GM23338 (cell line): ENCODE results near the gene LPGAT1. TPM values are rescaled to one million over a fixed set of nuclear protein-coding genes. Genes with fewer than 3 reads are reported as not detected.

Experiments
- ATAC-seq: fragments of 200-7000 bp; cut with Tn5 transposase; 3 replicates; pipeline ENCODE4 v1.9.1; 2020
- DNase-seq: peaks from one replicate; pipeline ENCODE4 v3.0.0-alpha.2; 2015; ENCODE audit warnings: low spot score
- H2AFZ ChIP-seq: fragments of 200-600 bp; sonication (generic); 2 replicates; pipeline ENCODE4 v1.8.0; 2016; ENCODE audit warnings: antibody characterized with exemption, mild to moderate bottlenecking, moderate library complexity
- H3F3A ChIP-seq: fragments of 200-600 bp; sonication (generic); replicated peaks from 2 replicates; pipeline ENCODE4 v1.8.0; 2017; ENCODE audit warnings: antibody characterized with exemption, mixed run types, low read depth
- H3K27ac ChIP-seq: fragments of 200-600 bp; sonication (generic); 2 replicates; pipeline ENCODE4 v1.6.1; 2016; ENCODE audit warnings: low read depth
- H3K27me3 ChIP-seq: fragments of 200-600 bp; sonication (generic); 2 replicates; pipeline ENCODE4 v1.8.0; 2016; ENCODE audit warnings: mild to moderate bottlenecking, mixed run types, moderate library complexity; ENCODE audit not compliant: insufficient read depth
- H3K36me3 ChIP-seq: fragments of 200-600 bp; sonication (generic); 2 replicates; pipeline ENCODE4 v1.8.0; 2016; ENCODE audit warnings: mild to moderate bottlenecking; ENCODE audit not compliant: insufficient read depth
- H3K4me1 ChIP-seq: fragments of 200-600 bp; sonication (generic); 2 replicates; pipeline ENCODE4 v1.8.0; 2016; ENCODE audit warnings: mild to moderate bottlenecking, moderate library complexity; ENCODE audit not compliant: insufficient read depth
- H3K4me2 ChIP-seq: fragments of 200-600 bp; sonication (generic); 2 replicates; pipeline ENCODE4 v1.7.1; 2017; ENCODE audit warnings: mixed run types
- H3K4me3 ChIP-seq: fragments of 200-600 bp; sonication (generic); 2 replicates; pipeline ENCODE4 v1.6.1; 2016; ENCODE audit warnings: mixed run types
- H3K79me2 ChIP-seq: fragments of 200-600 bp; sonication (generic); replicated peaks from 2 replicates; pipeline ENCODE4 v1.8.0; 2017; ENCODE audit warnings: mild to moderate bottlenecking; ENCODE audit not compliant: insufficient read depth
- H3K9me2 ChIP-seq: fragments of 200-600 bp; sonication (generic); 2 replicates; pipeline ENCODE4 v1.8.0; 2017; ENCODE audit not compliant: insufficient read depth
- H4K20me1 ChIP-seq: fragments of 200-600 bp; sonication (generic); replicated peaks from 2 replicates; pipeline ENCODE4 v1.8.0; 2017; ENCODE audit warnings: mild to moderate bottlenecking; ENCODE audit not compliant: insufficient read depth
- H3K27ac Mint-ChIP-seq: 2 replicates; pipeline ENCODE4 v1.8.0; 2020; ENCODE audit warnings: inconsistent platforms, mild to moderate bottlenecking, moderate library complexity, mixed read lengths
- H3K27me3 Mint-ChIP-seq: 3 replicates; pipeline ENCODE4 v1.8.0; 2022; ENCODE audit warnings: low read depth, mild to moderate bottlenecking, moderate library complexity, mixed read lengths, inconsistent platforms; ENCODE audit not compliant: insufficient read depth, poor library complexity
- H3K36me3 Mint-ChIP-seq: 3 replicates; pipeline ENCODE4 v1.8.0; 2021; ENCODE audit warnings: low read depth, mild to moderate bottlenecking, inconsistent platforms, moderate library complexity, mixed read lengths
- H3K4me1 Mint-ChIP-seq: 3 replicates; pipeline ENCODE4 v1.8.0; 2020; ENCODE audit warnings: mild to moderate bottlenecking, inconsistent platforms, mixed read lengths
- H3K4me3 Mint-ChIP-seq: 3 replicates; pipeline ENCODE4 v1.8.0; 2021; ENCODE audit warnings: moderate library complexity, mild to moderate bottlenecking, inconsistent platforms, mixed read lengths
- H3K9me3 Mint-ChIP-seq: 3 replicates; pipeline ENCODE4 v1.8.0; 2020; ENCODE audit warnings: moderate library complexity, mild to moderate bottlenecking, inconsistent platforms, mixed read lengths
- CREB1 ChIP-seq: fragments of 250-450 bp; sonication (Bioruptor Pico); IDR thresholded peaks from 2 replicates; pipeline ENCODE4 v1.5.0; 2020; ENCODE audit warnings: low read depth, mild to moderate bottlenecking, moderate library complexity
- EZH2 ChIP-seq: fragments of 200-600 bp; sonication (generic); IDR thresholded peaks from one replicate; pipeline ENCODE4 v1.8.0; 2017; ENCODE audit warnings: antibody characterized with exemption, mild to moderate bottlenecking, low read depth; ENCODE audit not compliant: unreplicated experiment
- EZH2phosphoT487 ChIP-seq: fragments of 200-600 bp; sonication (generic); IDR thresholded peaks from one replicate; pipeline ENCODE4 v1.8.1; 2018; ENCODE audit warnings: antibody characterized with exemption; ENCODE audit not compliant: unreplicated experiment
- JUNB ChIP-seq: IDR thresholded peaks from one replicate; pipeline ENCODE4 v1.6.1; 2016; ENCODE audit warnings: antibody characterized with exemption; ENCODE audit not compliant: unreplicated experiment
- NANOG ChIP-seq: IDR thresholded peaks from 2 replicates; pipeline ENCODE4 v1.6.1; 2016; ENCODE audit warnings: antibody characterized with exemption, borderline replicate concordance
- POLR2AphosphoS5 ChIP-seq: IDR thresholded peaks from 2 replicates; pipeline ENCODE4 v1.6.1; 2016; ENCODE audit warnings: antibody characterized with exemption, low read depth
- STAT1 ChIP-seq: IDR thresholded peaks from one replicate; pipeline ENCODE4 v1.6.1; 2016; ENCODE audit warnings: antibody characterized with exemption; ENCODE audit not compliant: unreplicated experiment
- ZNF114 ChIP-seq: fragments of 250-450 bp; sonication (Bioruptor Pico); IDR thresholded peaks from 2 replicates; pipeline ENCODE4 v1.5.0; 2020; ENCODE audit warnings: mild to moderate bottlenecking, moderate library complexity
- ZNF331 ChIP-seq: fragments of 250-450 bp; sonication (Bioruptor Pico); IDR thresholded peaks from 2 replicates; pipeline ENCODE4 v1.5.0; 2020; ENCODE audit warnings: low read depth, mild to moderate bottlenecking, moderate library complexity
- polyA plus RNA-seq: library from polyadenylated mRNA; unstranded; fragments of >200 nt; fragmentation: Nextera tagmentation; extraction: Ambion mirVana; gene quantifications from 2 replicates; pipeline ENCODE4 v1.2.1, GENCODE V29; 2016
- total RNA-seq: library from RNA; depleted of rRNA; stranded (reverse); fragments of >200 nt; shearing (Covaris generic); gene quantifications from 2 replicates; pipeline ENCODE4 v1.2.3, GENCODE V29; 2014
- TF ChIP-seq, protein P1 (sequence below): IDR thresholded peaks from one replicate; pipeline ENCODE4 v1.6.1; 2018; ENCODE audit warnings: antibody characterized with exemption; ENCODE audit not compliant: unreplicated experiment
- TF ChIP-seq, protein P2 (sequence below): fragments of 250-450 bp; sonication (Bioruptor Pico); IDR thresholded peaks from 2 replicates; pipeline ENCODE4 v1.5.0; 2020; ENCODE audit warnings: mild to moderate bottlenecking, moderate library complexity
- TF ChIP-seq, protein P3 (sequence below), 2 experiments: fragments of 200-600 bp in 1 of 2; sonication (generic) in 1 of 2; conservative IDR thresholded peaks; 2 replicates each; pipeline versions ENCODE4 v1.5.1 to v1.6.1; 2016 to 2017; ENCODE audit warnings: antibody characterized with exemption in 2 of 2, low read depth in 2 of 2, mild to moderate bottlenecking in 2 of 2, moderate library complexity in 1 of 2

The LPGAT1 gene
- total and polyA plus RNA-seq, 2 experiments from 2014 or later = 3.3 to 16.4 TPM

DNA sequence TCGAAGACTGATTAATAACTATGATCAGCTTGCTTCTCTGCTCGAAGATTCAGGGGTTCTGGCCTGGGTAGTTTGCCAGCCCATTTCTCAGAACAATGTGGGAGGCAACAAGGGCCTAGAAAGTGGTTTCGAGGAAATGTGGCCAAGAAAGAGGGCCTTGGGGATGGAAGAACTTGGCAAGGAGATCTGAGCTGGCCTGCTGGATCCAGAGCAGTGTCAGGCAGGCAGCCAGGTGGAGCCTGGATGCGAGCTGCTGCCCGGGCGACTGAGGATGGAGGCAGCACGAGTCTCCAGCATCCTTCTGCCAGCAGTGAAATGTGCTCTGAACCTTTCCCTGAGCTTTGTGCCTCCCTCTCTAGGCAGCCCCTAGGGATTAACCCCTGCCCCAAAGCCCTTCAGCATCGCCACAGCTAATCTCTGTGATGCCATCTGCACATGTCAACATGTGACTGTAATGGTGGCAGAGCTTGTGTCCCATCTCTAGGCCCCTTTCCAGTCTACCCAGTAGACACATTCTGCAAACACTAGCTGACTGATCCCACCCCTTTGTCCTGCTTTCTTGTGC is 94.1 kb downstream of the LPGAT1 start:
- TF ChIP-seq STAT1 (no peak), ZNF331 (CRISPR knock-in tag) (no peak), EZH2 (no peak), JUNB (no peak), ZNF114 (CRISPR knock-in tag) (no peak), POLR2AphosphoS5 (no peak), NANOG (no peak), EZH2phosphoT487 (no peak), CREB1 (CRISPR knock-in tag) (no peak)
- TF ChIP-seq, protein P1, sequence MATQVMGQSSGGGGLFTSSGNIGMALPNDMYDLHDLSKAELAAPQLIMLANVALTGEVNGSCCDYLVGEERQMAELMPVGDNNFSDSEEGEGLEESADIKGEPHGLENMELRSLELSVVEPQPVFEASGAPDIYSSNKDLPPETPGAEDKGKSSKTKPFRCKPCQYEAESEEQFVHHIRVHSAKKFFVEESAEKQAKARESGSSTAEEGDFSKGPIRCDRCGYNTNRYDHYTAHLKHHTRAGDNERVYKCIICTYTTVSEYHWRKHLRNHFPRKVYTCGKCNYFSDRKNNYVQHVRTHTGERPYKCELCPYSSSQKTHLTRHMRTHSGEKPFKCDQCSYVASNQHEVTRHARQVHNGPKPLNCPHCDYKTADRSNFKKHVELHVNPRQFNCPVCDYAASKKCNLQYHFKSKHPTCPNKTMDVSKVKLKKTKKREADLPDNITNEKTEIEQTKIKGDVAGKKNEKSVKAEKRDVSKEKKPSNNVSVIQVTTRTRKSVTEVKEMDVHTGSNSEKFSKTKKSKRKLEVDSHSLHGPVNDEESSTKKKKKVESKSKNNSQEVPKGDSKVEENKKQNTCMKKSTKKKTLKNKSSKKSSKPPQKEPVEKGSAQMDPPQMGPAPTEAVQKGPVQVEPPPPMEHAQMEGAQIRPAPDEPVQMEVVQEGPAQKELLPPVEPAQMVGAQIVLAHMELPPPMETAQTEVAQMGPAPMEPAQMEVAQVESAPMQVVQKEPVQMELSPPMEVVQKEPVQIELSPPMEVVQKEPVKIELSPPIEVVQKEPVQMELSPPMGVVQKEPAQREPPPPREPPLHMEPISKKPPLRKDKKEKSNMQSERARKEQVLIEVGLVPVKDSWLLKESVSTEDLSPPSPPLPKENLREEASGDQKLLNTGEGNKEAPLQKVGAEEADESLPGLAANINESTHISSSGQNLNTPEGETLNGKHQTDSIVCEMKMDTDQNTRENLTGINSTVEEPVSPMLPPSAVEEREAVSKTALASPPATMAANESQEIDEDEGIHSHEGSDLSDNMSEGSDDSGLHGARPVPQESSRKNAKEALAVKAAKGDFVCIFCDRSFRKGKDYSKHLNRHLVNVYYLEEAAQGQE = no peak
- TF ChIP-seq, protein P2, sequence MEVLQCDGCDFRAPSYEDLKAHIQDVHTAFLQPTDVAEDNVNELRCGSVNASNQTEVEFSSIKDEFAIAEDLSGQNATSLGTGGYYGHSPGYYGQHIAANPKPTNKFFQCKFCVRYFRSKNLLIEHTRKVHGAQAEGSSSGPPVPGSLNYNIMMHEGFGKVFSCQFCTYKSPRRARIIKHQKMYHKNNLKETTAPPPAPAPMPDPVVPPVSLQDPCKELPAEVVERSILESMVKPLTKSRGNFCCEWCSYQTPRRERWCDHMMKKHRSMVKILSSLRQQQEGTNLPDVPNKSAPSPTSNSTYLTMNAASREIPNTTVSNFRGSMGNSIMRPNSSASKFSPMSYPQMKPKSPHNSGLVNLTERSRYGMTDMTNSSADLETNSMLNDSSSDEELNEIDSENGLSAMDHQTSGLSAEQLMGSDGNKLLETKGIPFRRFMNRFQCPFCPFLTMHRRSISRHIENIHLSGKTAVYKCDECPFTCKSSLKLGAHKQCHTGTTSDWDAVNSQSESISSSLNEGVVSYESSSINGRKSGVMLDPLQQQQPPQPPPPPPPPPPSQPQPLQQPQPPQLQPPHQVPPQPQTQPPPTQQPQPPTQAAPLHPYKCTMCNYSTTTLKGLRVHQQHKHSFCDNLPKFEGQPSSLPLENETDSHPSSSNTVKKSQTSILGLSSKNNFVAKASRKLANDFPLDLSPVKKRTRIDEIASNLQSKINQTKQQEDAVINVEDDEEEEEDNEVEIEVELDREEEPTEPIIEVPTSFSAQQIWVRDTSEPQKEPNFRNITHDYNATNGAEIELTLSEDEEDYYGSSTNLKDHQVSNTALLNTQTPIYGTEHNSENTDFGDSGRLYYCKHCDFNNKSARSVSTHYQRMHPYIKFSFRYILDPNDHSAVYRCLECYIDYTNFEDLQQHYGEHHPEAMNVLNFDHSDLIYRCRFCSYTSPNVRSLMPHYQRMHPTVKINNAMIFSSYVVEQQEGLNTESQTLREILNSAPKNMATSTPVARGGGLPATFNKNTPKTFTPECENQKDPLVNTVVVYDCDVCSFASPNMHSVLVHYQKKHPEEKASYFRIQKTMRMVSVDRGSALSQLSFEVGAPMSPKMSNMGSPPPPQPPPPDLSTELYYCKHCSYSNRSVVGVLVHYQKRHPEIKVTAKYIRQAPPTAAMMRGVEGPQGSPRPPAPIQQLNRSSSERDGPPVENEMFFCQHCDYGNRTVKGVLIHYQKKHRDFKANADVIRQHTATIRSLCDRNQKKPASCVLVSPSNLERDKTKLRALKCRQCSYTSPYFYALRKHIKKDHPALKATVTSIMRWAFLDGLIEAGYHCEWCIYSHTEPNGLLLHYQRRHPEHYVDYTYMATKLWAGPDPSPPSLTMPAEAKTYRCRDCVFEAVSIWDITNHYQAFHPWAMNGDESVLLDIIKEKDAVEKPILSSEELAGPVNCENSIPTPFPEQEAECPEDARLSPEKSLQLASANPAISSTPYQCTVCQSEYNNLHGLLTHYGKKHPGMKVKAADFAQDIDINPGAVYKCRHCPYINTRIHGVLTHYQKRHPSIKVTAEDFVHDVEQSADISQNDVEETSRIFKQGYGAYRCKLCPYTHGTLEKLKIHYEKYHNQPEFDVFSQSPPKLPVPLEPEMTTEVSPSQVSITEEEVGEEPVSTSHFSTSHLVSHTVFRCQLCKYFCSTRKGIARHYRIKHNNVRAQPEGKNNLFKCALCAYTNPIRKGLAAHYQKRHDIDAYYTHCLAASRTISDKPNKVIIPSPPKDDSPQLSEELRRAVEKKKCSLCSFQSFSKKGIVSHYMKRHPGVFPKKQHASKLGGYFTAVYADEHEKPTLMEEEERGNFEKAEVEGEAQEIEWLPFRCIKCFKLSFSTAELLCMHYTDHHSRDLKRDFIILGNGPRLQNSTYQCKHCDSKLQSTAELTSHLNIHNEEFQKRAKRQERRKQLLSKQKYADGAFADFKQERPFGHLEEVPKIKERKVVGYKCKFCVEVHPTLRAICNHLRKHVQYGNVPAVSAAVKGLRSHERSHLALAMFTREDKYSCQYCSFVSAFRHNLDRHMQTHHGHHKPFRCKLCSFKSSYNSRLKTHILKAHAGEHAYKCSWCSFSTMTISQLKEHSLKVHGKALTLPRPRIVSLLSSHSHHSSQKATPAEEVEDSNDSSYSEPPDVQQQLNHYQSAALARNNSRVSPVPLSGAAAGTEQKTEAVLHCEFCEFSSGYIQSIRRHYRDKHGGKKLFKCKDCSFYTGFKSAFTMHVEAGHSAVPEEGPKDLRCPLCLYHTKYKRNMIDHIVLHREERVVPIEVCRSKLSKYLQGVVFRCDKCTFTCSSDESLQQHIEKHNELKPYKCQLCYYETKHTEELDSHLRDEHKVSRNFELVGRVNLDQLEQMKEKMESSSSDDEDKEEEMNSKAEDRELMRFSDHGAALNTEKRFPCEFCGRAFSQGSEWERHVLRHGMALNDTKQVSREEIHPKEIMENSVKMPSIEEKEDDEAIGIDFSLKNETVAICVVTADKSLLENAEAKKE = no peak
- TF ChIP-seq, protein P3, sequence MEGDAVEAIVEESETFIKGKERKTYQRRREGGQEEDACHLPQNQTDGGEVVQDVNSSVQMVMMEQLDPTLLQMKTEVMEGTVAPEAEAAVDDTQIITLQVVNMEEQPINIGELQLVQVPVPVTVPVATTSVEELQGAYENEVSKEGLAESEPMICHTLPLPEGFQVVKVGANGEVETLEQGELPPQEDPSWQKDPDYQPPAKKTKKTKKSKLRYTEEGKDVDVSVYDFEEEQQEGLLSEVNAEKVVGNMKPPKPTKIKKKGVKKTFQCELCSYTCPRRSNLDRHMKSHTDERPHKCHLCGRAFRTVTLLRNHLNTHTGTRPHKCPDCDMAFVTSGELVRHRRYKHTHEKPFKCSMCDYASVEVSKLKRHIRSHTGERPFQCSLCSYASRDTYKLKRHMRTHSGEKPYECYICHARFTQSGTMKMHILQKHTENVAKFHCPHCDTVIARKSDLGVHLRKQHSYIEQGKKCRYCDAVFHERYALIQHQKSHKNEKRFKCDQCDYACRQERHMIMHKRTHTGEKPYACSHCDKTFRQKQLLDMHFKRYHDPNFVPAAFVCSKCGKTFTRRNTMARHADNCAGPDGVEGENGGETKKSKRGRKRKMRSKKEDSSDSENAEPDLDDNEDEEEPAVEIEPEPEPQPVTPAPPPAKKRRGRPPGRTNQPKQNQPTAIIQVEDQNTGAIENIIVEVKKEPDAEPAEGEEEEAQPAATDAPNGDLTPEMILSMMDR (conservative IDR thresholded peaks at IDR 0.05; ENCODE audit: low read depth in 2 of 2) = no peak
- Histone ChIP-seq H4K20me1 (no peaks in the 10 kb centered on the region), H3K27me3 (no peaks in the 10 kb centered on the region), H3K79me2 (no peaks in the 10 kb centered on the region), H2AFZ (no peak overlapping the region), H3K27ac (no peak overlapping the region), H3K4me1 (no peaks in the 10 kb centered on the region), H3K9me2 (no peaks in the 10 kb centered on the region), H3K4me2 (no peak overlapping the region), H3K36me3 (no peaks in the 10 kb centered on the region), H3K4me3 (no peak overlapping the region), H3F3A (no peaks in the 10 kb centered on the region)
- Mint-ChIP-seq H3K27ac (no peak overlapping the region), H3K27me3 (peaks cover 2% of the 10 kb centered on the region), H3K4me1 (peaks cover 17% of the 10 kb centered on the region), H3K9me3 (no peaks in the 10 kb centered on the region), H3K4me3 (no peak overlapping the region), H3K36me3 (no peaks in the 10 kb centered on the region)
- no peak for ATAC-seq
- DNase-seq = no peak
